ENCODE results near the gene C3orf20.
A peak's percentile ranks its signal among the peaks of the same experiment; 100 is the strongest.

Gene C3orf20

DNA sequence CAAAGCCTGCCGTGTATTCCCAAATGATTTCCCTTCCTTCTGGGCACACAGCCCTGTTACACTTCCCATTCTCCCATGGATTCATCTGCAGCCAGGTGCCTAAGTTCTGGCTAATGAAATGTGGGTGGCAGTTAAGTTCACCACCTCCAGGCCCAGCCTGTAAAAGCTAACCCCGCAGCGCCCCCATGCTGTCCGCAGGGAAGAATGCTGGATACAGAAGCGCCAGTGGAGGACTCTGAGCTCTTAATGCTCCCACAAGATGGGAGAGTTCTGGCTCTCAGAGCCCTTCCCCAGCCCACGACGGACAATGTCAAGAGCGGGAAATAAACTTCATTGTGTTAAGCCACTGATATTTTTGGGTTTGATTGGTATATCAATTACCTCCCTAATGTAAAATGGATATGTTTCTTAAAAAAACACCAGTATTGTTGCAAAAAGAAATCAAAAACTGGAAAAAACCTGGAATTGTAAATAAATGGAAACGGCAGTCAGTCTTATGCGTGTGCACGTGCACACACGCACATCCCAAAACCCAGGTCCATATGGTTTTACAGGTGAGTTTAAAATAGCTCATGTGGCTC, 106.1 kb downstream of the C3orf20 start:
- DNase-seq, result no peak

DNA sequence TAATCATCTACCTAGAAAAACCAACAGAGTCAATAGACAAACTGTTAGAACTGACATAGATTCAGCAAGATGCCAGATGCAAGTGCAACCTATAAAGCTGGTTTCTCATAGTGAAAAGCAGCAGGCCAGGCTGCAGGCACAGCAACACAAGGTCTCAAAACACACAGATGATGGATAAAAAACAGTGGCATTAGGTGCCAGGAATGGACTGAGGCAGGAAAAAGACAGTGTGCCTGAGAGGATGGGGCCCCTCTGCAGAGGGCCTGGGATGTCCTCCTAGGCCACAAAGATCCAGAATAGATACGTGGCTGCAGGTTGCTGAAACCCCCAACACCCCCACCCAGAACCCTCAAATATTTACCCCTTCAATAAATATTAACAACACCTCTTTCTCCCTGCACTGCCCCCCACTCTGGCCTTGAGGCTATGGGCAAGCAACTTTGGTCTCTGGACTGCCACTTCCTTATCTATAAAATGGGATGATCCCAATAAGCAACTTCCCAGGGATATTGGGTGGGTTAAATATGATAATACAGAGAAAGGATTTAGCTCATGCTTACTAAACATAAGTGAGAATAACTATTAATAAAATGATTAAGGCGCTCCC, 108.6 kb downstream of the C3orf20 start:
- no peak for DNase-seq

DNA sequence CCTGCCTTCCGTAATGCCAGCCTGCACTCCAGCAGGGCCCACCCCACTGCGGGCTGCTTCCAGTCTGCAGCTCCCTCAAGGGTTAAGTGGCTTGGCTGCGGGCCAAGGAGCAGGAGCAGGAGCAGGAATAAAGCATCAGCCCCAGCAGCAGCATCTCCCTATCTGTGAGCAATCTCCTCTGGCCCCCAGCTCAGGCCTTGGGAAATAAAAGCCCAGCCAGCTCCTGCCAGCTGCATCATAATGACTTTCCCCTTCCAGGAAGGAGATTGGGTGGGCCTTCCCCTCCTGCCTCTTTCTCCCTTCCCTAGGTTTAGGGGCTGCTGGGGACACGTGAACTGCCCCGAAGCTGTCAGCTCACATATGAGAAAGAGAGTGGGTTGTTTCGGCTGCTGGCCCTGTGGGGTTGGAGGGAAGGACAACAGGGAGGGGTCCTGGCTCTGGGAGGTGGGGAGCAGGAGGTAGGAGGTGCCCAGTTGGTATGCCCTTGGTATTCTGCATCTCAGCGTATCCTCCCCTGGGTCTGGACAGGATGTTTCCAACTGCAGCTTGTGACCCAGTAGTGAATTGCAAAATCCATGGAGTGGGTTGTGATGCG, 109.2 kb downstream of the C3orf20 start:
- peak; percentile 34 for DNase-seq

DNA sequence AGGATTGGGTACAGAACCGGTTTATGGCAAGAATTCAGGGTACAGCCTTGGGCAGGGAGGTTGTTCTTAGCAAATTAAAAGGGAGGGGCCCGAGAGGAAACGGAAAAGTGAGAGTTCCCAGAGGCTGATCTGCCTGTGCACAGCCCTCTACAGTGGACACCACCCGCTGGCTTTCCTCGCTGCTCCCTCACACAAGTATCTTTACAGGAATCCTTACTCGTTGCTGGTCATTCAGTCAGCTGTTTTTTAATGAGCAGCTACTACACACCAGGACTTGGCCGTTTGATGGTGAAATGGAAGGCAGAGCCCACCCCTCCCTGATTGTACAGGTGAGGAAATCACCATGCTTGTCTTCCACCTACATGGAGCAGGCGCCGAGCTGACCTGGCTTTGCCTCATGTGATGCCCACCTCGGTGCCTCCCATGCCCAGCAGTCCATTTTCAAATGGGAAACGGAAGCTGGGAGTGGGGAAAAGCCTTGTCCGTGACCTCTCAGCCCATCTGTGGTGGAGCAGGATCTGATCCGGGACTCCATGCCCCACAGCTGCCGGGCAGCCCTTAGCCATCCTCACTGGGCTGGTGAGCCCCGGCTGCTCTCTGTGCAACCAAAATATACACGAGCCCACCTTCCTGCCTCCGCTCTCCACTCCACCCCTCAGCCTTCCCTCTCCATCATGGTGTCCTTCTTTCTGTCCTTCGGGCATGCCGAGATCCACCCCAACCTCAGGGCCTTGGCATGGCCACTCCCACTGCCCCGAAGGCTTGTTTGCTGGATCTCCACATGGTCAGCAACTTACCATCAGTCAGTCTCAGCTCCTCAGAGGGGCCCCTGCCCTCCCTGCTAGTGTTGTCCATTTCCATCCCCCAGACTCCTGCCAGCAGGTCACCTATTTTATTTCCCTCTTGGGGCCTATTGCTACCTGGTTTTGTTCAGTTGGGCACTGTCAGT, 110.5 kb downstream of the C3orf20 start:
- DNase-seq, result no peak

DNA sequence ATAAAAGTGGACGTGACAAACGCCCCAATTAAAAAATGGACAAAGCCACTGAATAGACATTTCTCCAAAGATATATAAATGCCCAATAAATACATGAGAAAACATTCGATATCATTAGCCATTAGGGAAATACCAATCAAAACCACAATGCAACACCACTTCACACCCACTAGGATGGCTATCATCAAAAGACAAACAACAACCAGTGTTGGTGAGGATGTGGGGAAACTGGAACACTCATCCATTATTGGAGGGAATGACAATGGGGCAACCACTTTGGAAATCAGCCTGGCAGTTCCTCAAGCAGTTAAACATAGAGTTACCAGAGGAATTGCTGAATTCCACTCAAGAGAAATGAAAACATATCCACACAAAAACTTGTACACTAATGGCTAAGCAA, 111.4 kb downstream of the C3orf20 start:
- no peak for DNase-seq

DNA sequence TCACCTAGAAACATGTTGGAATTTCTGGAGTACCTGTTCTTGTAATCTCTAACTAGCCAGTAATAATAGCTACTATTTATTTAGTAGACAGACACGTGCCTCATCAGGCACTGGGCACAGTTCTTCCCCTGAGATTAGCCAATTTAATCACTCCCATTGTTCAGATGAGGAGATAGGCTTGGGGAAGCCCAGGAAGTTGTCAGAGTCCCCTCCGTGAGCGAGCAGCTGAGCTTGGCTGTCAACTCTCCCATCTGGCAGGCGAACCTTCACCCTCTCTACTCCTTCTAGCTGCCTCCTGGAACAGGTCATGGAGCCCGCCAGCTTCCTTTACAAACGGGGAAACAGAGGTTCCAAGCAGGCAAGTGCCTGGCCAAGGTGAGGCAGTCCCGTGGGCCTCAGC, 112.7 kb downstream of the C3orf20 start:
- DNase-seq, result no peak

DNA sequence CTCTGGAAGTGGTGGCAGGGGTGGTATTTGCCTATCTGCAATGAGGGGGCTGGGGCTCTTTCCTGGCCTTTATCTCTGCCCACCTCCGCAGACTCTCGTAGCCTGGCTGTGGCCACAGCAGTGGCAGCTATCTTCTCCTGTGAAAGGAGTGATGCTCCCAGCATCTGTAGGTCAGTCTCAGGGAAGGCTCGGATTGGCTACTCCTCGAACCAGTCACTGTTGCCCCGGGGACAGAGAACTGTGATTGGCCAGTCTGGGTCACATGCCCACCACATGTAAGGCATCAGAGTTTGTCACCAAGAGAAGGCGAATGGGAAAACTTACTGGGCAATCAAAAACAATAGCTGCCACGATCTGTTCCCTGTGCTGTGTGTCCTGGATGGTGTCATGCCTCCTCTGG, 113.7 kb downstream of the C3orf20 start:
- no peak for DNase-seq

DNA sequence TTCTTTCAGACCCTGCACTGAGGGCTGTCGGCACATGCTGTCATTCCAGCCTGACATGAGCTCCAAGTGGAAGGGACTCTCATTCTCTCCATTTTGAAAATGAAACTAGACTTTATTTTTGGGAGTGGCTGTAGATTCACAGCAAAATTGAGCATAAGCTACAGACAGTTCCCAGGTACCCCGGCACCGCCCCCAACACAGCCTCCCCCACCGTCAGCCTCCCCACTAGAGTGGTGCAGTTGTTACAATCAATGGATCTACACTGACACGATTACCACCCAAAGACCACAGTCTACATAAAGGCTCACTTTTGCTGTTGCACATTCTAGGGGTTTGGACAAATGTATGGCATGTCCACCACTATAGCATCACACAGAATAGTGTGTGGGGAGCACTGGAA, 114.3 kb downstream of the C3orf20 start:
- DNase-seq, result no peak

DNA sequence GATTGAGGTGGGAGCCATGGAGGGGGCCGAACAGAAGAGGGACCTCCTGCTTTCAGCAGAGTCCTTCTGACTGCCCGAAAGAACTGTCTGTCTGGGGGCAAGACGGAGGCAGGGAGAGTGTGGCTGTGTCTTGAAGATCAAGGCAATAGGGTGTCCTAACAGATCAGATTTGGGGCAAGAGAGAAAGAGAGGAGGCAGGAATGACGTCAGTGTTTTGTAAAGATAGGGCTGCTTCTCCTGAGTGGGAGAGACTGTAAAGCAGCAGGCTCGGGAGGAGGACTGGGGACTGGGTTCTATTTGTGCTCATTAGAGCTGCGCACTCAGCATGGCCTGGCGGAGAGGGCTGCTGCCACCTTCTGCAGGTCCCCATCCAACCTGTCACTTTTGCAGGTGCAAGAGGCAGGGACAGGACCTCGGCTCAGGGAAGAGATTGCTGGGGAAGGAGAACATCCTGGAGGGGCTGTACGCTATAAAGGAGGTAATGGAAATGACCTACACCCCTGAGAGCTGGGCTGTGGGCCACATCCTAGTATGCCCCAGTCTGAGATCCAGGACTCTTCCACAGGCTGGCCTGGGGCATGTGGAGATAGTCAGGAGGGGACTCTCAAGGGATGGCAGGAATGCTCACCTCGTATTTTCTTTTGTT, 114.8 kb downstream of the C3orf20 start:
- DNase-seq, result no peak

DNA sequence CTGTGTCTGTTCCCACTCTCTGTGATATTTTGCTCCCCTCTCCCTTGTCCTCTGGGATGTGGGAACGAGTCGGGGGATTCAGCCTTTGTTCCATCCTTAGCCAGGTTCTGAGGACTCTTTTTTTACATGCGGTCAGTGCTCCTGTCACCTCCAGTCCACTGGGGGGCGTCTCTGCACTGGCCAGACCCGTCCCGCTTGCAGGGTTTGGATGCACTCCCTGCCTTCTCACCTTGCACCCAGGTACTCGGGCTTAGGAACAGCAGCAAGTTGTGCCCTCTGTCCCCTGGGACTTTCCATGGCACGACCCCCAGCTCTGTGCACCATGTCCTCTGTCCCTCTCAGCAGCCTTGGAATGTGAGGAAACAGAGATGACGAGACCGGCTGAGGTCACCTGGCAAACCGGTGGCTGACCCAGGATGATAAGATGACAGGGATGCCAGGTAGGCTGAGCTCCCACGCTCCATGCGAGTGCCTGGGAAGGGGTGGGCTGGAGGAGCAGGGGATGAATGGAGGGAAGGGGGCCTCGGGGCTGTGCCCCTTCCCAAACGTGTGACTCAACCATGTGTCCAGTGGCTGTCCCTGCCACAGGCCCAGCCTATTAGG, 116.5 kb downstream of the C3orf20 start:
- DNase-seq, result peak; percentile 56

DNA sequence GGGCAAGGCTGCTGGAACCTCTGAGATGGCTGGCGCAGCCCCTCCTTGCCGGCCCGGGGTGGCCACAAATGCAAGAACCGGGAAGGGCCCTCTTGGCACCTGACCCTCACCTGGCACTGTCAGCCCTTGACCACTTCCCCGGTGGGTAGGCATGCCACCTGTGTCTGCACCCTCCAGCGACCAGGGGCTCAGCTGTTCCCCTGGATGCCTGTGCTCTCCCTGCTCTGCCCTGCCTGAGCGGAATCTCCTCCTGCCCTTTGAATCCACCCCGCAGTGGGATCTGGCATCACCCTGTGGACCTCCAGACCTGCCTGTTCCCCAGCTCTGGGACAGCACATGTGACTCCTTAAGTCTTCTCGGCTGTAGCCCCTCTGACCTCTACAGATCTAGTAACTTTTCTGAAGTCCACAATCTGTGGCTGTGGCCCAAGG, 117.8 kb downstream of the C3orf20 start:
- DNase-seq, result no peak

DNA sequence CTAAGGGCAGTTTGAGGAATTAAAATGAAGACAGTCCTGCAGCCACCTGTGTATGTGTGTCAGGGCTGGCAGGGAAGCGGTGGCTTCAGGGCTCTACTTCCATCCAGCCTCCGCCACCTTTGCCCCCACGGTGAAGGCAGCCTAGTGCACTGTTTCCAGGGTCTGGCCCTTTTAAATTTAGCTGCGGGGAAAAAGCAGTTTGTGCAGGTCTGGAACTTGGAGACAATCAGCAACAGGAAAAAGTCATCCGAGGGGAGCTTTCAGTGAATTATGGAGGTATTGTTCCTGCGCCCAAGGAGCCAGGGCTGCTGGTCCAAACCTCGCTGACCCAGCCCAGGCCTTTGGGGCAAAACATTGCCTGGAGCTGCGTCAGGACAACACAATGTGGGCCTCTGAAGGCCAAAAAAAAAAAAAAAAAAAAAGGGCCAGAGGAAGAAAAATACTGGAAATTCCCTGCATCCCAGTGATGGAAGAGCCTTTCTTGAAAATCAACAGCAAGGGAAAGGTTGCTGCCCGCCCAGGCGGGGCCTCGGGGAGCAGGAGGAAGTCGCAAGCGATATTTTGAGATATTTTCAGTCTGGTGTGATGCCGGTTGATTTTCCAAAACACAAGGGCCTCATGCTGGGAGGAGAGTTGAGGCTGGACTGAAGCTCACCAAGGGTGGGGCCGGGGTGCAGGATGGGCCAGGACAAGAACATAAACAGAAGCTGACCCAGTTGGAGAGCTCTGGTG, 118.4 kb downstream of the C3orf20 start:
- DNase-seq, result no peak

DNA sequence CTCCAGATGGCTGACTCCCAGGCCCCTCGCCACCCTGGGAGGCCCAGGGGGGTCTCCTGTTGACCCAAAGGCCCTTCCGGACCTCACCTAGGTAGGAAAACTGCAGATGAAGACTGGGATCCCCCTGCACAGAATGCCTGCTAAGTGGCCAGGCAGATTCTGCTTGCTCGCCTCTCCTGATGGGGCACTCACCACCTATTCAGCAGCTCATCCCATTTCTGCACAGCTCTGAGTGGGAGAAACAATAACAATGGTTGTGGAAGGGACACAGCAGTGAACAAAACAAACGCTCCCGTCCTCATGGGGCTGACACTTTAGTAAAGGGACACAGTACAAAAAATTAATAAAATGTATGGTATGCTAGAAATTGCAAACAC, 118.9 kb downstream of the C3orf20 start:
- DNase-seq, result no peak

DNA sequence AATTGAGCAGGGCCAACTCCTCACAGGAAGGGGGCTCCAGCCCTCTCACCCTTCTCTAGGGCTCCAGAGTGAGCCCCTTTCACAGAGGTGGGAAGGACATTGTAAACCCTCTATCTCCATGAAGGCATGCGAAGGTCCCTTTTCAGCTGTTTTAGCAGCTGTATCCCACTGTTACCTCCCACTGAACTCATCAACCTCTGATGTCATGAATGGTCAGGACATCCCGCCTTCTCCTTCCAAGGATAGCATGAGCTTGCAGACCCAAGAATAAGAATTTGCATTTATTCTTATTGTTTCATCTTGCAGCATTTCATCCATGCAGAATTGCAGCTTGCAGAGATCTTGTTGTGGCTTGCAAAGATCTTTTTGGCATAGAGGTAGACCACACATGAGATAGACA, 119.5 kb downstream of the C3orf20 start:
- no peak for DNase-seq

DNA sequence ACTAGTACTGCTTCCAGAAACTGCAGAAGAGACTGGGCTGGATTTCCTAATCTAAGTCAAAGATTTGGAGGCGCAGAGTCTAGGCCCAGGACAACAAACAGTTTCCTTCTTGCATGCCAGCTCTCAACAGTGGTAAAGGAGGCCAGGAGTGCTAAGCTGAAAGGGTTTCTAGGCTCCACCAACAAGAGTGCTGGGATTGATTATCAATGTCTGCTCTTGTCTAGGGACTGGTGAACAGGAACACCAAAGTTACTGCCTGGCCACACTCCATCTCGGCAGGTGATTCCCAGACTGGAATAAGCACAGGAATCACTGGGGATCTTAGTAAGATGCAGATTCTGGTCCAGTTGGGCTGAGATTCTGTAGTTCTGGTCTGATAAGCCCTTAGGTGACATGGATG, 121.1 kb downstream of the C3orf20 start:
- DNase-seq, result no peak

DNA sequence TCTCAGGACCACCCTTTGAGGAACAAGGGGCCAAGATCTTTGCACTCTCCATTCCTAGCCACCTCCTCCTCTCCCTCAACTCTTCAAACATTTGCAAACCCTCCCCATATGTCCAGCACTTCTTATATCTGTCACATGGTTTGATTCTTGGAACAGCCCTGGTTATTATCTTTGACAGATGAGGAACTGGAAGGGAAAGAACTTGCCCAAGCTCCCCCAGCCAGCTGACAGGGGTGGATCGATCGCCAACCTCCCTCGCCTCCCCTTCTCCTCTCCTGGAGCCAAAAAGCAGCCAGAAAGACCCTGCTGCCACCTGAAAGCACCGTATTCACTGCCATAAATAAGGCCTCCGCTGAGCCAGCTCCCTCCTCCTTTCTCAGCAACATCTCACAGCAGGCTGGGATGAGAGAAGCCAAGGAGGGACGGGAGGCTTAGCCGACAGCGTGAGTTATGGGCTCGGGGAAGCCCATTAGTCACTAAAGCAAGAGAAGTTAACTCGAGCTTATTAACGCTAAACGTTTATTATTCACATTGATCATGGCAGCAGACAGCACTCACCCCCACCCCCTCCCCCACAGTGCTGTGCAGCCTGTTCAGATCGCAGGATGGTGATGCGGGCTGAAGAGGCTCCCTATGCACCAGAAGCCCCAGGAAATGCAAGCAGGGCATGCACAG, 121.6 kb downstream of the C3orf20 start:
- DNase-seq, result no peak

DNA sequence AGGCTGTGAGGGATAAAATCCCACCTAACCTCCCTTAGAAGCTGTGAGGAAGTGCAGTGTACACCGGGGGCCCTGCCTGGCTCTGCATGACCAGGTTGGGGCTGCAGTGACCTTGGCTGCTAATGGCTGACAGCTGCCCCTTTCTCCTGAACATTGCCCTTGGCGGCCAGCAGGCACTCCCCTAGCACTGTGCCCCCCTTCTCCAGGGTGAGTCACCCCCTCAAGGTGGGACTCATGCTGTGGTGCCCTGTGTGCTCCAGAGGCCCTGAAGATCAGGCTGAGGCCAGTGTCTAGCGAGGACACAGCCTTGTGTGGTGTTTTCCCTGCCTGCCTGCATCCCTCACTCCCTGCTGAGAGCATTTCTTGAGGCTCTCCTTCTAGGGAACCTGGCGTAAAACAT, 122.8 kb downstream of the C3orf20 start:
- DNase-seq, result no peak

DNA sequence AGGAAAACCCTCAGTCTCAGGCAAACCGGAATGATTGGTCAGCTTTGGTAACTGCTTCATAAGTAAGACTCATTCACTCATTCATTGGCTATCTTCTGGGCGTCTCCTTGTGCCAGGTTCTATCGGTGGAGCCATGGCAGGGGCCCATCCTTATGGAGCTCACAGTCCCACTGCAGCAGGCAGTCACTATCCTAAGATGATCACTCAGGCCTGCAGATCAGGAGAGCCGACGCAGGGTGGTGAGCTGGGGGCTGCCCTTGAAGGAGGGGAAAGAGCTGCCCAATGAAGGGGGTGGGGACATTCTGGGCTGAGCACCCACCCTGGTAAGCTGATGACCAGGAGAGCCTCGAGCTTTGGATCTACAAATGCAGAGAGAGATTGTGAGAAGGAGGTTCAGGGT, 123.3 kb downstream of the C3orf20 start:
- DNase-seq, result no peak

DNA sequence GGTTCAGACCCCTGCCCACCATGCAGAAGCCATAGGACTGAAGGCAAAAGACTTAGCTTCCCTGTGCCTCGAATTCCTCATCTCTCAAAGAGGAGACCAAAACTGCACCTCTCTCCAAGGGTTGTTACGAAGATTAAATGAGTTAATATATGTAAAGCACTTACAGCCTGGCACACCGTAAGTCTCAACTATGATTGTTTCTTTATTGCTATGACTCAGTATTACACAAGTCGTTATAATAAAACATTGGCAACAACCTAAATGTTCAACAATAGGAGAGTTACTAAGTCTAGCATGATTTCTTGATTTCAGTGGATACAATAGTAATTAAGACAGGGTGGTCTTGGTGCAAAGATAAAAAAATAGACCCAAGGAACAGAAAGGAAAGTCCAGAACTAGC, 124.2 kb downstream of the C3orf20 start:
- no peak for DNase-seq

DNA sequence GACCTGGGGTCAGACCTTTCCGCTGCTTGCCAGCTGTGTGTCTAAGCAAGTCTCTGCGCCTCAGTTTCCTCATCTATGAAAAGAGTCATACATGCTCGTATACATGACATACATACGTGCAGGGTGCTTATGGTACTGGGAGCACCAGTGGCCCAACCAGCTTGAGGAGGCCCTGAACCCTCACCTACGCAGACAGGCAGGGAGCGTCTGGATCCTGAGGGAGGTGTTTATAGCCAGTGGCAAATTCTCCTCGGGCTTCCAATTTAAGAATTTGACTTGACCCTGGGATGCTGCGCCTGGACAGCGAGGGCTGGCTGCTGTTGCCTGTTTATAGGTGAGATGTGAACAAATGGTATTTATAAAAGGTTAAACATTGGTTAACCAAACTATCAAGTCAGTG, 126.1 kb downstream of the C3orf20 start:
- DNase-seq, result no peak

DNA sequence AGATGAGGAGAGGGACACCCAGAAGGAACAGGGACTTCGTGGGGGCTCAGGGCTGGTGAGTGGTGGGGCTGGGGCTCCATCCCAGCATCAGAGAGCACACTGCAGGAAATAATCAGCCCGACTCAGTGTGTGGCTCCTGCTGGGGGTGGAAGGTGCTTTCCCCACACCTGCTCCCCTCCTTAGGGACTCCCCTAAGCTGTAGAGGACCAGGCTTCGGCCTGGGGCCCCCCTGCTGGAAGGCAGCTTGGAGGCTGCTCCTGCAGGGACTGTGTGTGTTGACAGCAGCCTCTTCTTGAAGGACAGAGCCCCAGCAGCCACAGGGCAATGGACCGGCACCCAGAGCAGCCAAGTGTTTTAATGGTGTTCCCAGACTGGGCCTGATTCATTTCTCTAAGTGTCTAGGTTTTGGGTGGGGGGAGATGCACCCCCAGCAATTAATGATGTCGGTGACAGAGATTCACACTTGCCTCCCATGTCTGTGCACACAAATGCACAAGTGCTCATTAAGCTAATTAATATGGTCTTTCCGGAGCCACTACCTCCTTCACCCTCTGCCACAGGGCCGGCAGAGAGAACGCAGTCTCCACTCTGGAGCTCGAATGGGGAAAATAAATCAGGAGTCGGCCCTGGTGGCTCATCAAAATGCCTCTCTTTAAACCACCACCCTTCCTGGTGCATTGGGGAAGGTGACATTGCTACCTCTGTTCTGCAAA, 126.9 kb downstream of the C3orf20 start:
- DNase-seq, result no peak
